ENCODE data around the gene DTX1.

The DTX1 gene

GRCh38 chr12:113056631-113057488, at the start of gene DTX1:
TSS of gene DTX1 (plus strand) at chr12:113056730. CDS start at chr12:113058193, 1,463 bp downstream.
- no peaks in the 10 kb centered on the region for H4K20me1 ChIP-seq (ENCODE audit: insufficient read depth)
- no peak within 1 kb of the TSS for H3K4me3 ChIP-seq (IDR thresholded peaks at IDR 0.05; ENCODE audit: insufficient read depth, low read depth, low read length)
- TF ChIP-seq CTCF (conservative IDR thresholded peaks at IDR 0.05; ENCODE audit: low read depth, low read length): no peak
- no peak within 1 kb of the TSS for H3K4me2 ChIP-seq
- no peak within 1 kb of the TSS for H3K27ac ChIP-seq
- no peaks in the 10 kb centered on the region for H3K79me2 ChIP-seq (ENCODE audit: insufficient read depth, low read depth)
- H3K4me1 ChIP-seq (ENCODE audit: low read depth, poor library complexity, severe bottlenecking): no peaks in the 10 kb centered on the region
- H3K9ac ChIP-seq: no peak within 1 kb of the TSS
- no peaks in the 10 kb centered on the region for H3K27me3 ChIP-seq (ENCODE audit: insufficient read depth, low read depth)
- no peaks in the 10 kb centered on the region for H3K36me3 ChIP-seq (ENCODE audit: insufficient read depth)
- H2AFZ ChIP-seq (ENCODE audit: low read depth): no peak within 1 kb of the TSS

DNA sequence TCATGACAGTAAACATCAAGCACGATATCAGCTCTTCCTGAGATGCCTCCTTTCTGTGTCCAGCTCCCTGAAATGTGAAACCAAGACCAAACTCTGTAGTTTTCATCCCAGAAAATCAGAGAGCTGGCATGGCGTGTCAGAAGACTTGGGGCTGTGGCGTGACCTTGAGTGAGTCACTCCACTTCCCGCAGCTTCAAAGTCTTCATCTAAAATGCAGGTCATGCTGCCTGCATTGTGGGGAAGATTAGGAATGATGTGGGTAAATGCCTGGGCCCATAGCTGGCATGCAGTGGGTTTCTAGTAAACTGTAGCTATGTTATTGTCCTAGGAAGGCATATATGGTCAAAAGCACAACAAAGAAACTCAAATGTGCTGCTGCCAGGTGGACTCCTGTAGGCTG, 49.4 kb upstream of the DTX1 start:
- Histone ChIP-seq H3K27ac (no peak overlapping the region), H3K36me3 (ENCODE audit: insufficient read depth) (no peaks in the 10 kb centered on the region), H3K27me3 (ENCODE audit: insufficient read depth, low read depth) (no peaks in the 10 kb centered on the region), H3K79me2 (ENCODE audit: insufficient read depth, low read depth) (no peaks in the 10 kb centered on the region), H3K4me2 (no peak overlapping the region), H4K20me1 (ENCODE audit: insufficient read depth) (no peaks in the 10 kb centered on the region), H3K4me3 (IDR thresholded peaks at IDR 0.05; ENCODE audit: insufficient read depth, low read depth, low read length) (no peak overlapping the region), H3K9ac (no peak overlapping the region), H3K4me1 (ENCODE audit: low read depth, poor library complexity, severe bottlenecking) (peaks cover 3% of the 10 kb centered on the region), H2AFZ (ENCODE audit: low read depth) (no peak overlapping the region)
- TF ChIP-seq CTCF (conservative IDR thresholded peaks at IDR 0.05; ENCODE audit: low read depth, low read length): no peak

DNA sequence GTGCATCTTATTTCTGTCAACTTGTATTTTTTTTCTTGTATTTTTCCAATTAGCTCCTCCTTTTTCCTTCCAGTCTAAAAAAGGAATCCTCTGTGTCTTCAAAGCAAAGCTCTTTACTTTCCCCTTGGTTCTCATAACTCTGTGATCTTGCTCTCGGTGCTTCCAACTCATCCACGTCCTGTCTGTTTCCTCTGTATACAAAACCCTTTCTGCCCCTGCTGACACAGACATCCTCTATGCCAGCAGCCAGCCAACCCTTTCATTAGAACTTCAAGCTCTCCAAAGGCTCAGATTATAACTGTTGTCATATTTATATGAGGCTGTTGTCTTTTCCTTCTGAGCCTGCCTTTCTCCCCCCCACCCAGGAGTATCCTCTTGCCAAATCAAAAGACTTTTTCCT, 45.8 kb upstream of the DTX1 start:
- Histone ChIP-seq H3K27ac (no peak overlapping the region), H3K36me3 (ENCODE audit: insufficient read depth) (no peaks in the 10 kb centered on the region), H3K27me3 (ENCODE audit: insufficient read depth, low read depth) (no peaks in the 10 kb centered on the region), H3K4me1 (ENCODE audit: low read depth, poor library complexity, severe bottlenecking) (no peaks in the 10 kb centered on the region), H2AFZ (ENCODE audit: low read depth) (no peak overlapping the region), H3K4me3 (IDR thresholded peaks at IDR 0.05; ENCODE audit: insufficient read depth, low read depth, low read length) (no peak overlapping the region), H4K20me1 (ENCODE audit: insufficient read depth) (no peaks in the 10 kb centered on the region), H3K9ac (no peak overlapping the region), H3K4me2 (no peak overlapping the region), H3K79me2 (ENCODE audit: insufficient read depth, low read depth) (no peaks in the 10 kb centered on the region)
- no peak for TF ChIP-seq CTCF (conservative IDR thresholded peaks at IDR 0.05; ENCODE audit: low read depth, low read length)

DNA sequence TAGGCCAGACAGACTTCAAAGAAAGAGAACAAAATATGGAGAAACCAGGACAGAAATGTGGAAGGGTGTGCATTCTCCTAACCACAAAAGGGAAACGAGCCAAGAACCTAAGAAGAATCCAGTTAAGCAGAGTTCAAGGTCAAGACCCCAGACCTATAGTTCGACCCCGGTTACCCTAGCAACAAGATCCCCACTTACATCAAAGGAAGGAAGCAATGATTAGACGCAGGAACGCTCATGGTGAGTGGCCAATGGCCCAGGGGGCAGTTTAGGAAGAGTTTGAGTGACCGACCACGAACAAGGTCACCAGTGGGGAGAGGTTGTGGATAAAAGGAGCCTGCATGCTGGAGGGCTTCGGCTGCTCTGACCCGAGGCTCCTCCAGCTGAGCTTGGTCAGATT, 42.0 kb upstream of the DTX1 start:
- no peaks in the 10 kb centered on the region for H3K36me3 ChIP-seq (ENCODE audit: insufficient read depth)
- no peak overlapping the region for H3K4me2 ChIP-seq
- H2AFZ ChIP-seq (ENCODE audit: low read depth): no peak overlapping the region
- H3K27ac ChIP-seq: no peak overlapping the region
- no peak for TF ChIP-seq CTCF (conservative IDR thresholded peaks at IDR 0.05; ENCODE audit: low read depth, low read length)
- H3K79me2 ChIP-seq (ENCODE audit: insufficient read depth, low read depth): no peaks in the 10 kb centered on the region
- H3K4me1 ChIP-seq (ENCODE audit: low read depth, poor library complexity, severe bottlenecking): no peaks in the 10 kb centered on the region
- no peak overlapping the region for H3K9ac ChIP-seq
- no peaks in the 10 kb centered on the region for H4K20me1 ChIP-seq (ENCODE audit: insufficient read depth)
- no peak overlapping the region for H3K4me3 ChIP-seq (IDR thresholded peaks at IDR 0.05; ENCODE audit: insufficient read depth, low read depth, low read length)
- H3K27me3 ChIP-seq (ENCODE audit: insufficient read depth, low read depth): no peaks in the 10 kb centered on the region
